Parathyroid adenoma (tissue), 2 donors: ENCODE data around the gene BIRC2.
"Not testable (repeated sequence)": the region's sequence is repeated elsewhere in the genome, so short reads cannot be mapped to it uniquely, and the experiment has no call there.

Experiments used
- H2AFZ ChIP-seq: fragments of 300-600 bp; sonication (generic); one replicate; pipeline ENCODE4 v1.7.0; 2017; ENCODE audit warnings: antibody characterized with exemption, mild to moderate bottlenecking
- H3K27ac ChIP-seq: fragments of 300-600 bp; sonication (generic); one replicate; pipeline ENCODE4 v1.7.0; 2017
- H3K27me3 ChIP-seq: fragments of 300-600 bp; sonication (generic); one replicate; pipeline ENCODE4 v1.7.0; 2017; ENCODE audit warnings: low read length; ENCODE audit not compliant: control insufficient read depth, insufficient read depth
- H3K36me3 ChIP-seq: fragments of 300-600 bp; sonication (generic); one replicate; pipeline ENCODE4 v1.7.0; 2017; ENCODE audit warnings: low read length; ENCODE audit not compliant: control insufficient read depth, insufficient read depth
- H3K4me1 ChIP-seq: fragments of 300-600 bp; sonication (generic); one replicate; pipeline ENCODE4 v1.7.0; 2017; ENCODE audit warnings: control low read depth
- H3K4me2 ChIP-seq: fragments of 300-600 bp; sonication (generic); one replicate; pipeline ENCODE4 v1.7.0; 2017; ENCODE audit warnings: low read length
- H3K4me3 ChIP-seq: fragments of 300-600 bp; sonication (generic); one replicate; pipeline ENCODE4 v1.7.0; 2017; ENCODE audit warnings: low read depth, low read length
- H3K79me2 ChIP-seq: fragments of 300-600 bp; sonication (generic); one replicate; pipeline ENCODE4 v1.7.0; 2017; ENCODE audit warnings: control low read depth
- H3K9ac ChIP-seq: fragments of 300-600 bp; sonication (generic); one replicate; pipeline ENCODE4 v1.7.0; 2017; ENCODE audit warnings: mild to moderate bottlenecking
- H3K9me3 ChIP-seq: fragments of 300-600 bp; sonication (generic); one replicate; pipeline ENCODE4 v1.7.0; 2017; ENCODE audit warnings: low read length; ENCODE audit not compliant: control insufficient read depth
- CTCF ChIP-seq: fragments of 300-600 bp; sonication (generic); IDR thresholded peaks from one replicate; pipeline ENCODE4 v1.7.0; 2017; ENCODE audit warnings: antibody characterized with exemption, mild to moderate bottlenecking
- donor health status: primary hyperparathyroidism.

The BIRC2 gene

GRCh38 chr11:102330231-102330630 lies 16.8 kb upstream of the BIRC2 start:
- H3K9ac ChIP-seq = no peak overlapping the region
- H3K27me3 ChIP-seq = no peaks in the 10 kb centered on the region
- H3K9me3 ChIP-seq = no peaks in the 10 kb centered on the region
- no peaks in the 10 kb centered on the region for H3K4me1 ChIP-seq
- H3K36me3 ChIP-seq = no peaks in the 10 kb centered on the region
- TF ChIP-seq CTCF = no peak
- no peak overlapping the region for H3K4me3 ChIP-seq
- no peak overlapping the region for H2AFZ ChIP-seq
- H3K79me2 ChIP-seq = no peaks in the 10 kb centered on the region
- no peak overlapping the region for H3K27ac ChIP-seq
- no peak overlapping the region for H3K4me2 ChIP-seq

- Histone ChIP-seq H3K27ac (no peak overlapping the region), H3K4me3 (no peak overlapping the region), H3K36me3 (no peaks in the 10 kb centered on the region), H3K9me3 (no peaks in the 10 kb centered on the region), H3K4me2 (no peak overlapping the region), H3K9ac (no peak overlapping the region), H2AFZ (no peak overlapping the region), H3K4me1 (no peaks in the 10 kb centered on the region), H3K79me2 (no peaks in the 10 kb centered on the region), H3K27me3 (no peaks in the 10 kb centered on the region)
- no peak for TF ChIP-seq CTCF
Measured at GRCh38 chr11:102331341-102331740, 15.7 kb upstream of the BIRC2 start.

GRCh38 chr11:102332611-102332994 lies 14.4 kb upstream of the BIRC2 start:
- H3K36me3 ChIP-seq = no peaks in the 10 kb centered on the region
- no peak for TF ChIP-seq CTCF
- H3K9me3 ChIP-seq = no peaks in the 10 kb centered on the region

GRCh38 chr11:102338479-102339010 lies 8.5 kb upstream of the BIRC2 start:
- H3K27ac ChIP-seq = no peak overlapping the region
- H3K36me3 ChIP-seq = no peaks in the 10 kb centered on the region
- H3K4me1 ChIP-seq = no peaks in the 10 kb centered on the region
- H3K4me2 ChIP-seq = no peak overlapping the region
- TF ChIP-seq CTCF = no peak
- no peak overlapping the region for H3K4me3 ChIP-seq
- H2AFZ ChIP-seq = no peak overlapping the region
- H3K27me3 ChIP-seq = no peaks in the 10 kb centered on the region
- H3K9me3 ChIP-seq = no peaks in the 10 kb centered on the region
- H3K9ac ChIP-seq = no peak overlapping the region
- no peaks in the 10 kb centered on the region for H3K79me2 ChIP-seq

More at GRCh38 chr11:102332611-102332994, 14.4 kb upstream of the BIRC2 start:
- Histone ChIP-seq H3K79me2 (no peaks in the 10 kb centered on the region), H3K4me2 (no peak overlapping the region), H3K27ac (no peak overlapping the region), H3K4me3 (no peak overlapping the region), H2AFZ (no peak overlapping the region), H3K9ac (no peak overlapping the region), H3K4me1 (no peaks in the 10 kb centered on the region), H3K27me3 (no peaks in the 10 kb centered on the region)

GRCh38 chr11:102341311-102341710 lies 5.7 kb upstream of the BIRC2 start:
- H2AFZ ChIP-seq, H3K79me2 ChIP-seq, H3K4me1 ChIP-seq, H3K27ac ChIP-seq, H3K27me3 ChIP-seq, H3K9me3 ChIP-seq, H3K4me2 ChIP-seq, H3K9ac ChIP-seq, H3K36me3 ChIP-seq, H3K4me3 ChIP-seq: not testable (repeated sequence)
